OCI-LY1 (cell line): Measurements from ENCODE around the gene MBNL1.

Experiments
- H2AFZ ChIP-seq: fragments of 200-600 bp; sonication (generic), shearing (Covaris generic); 2 replicates; pipeline ENCODE4 v1.6.0; 2014; ENCODE audit warnings: antibody characterized with exemption, mild to moderate bottlenecking, low read length
- H3F3A ChIP-seq: fragments of 200-600 bp; sonication (generic), shearing (Covaris generic); 2 replicates; pipeline ENCODE4 v1.6.0; 2014; ENCODE audit warnings: mild to moderate bottlenecking, antibody characterized with exemption, low read length, moderate library complexity; ENCODE audit not compliant: insufficient read depth
- H3K27ac ChIP-seq: fragments of 200-600 bp; sonication (generic); 2 replicates; pipeline ENCODE4 v1.5.1; 2014; ENCODE audit warnings: low read length, mixed run types, mild to moderate bottlenecking, low read depth; ENCODE audit not compliant: poor library complexity, severe bottlenecking
- H3K27me3 ChIP-seq: fragments of 200-600 bp; sonication (generic); 2 replicates; pipeline ENCODE4 v1.6.0; 2014; ENCODE audit warnings: antibody characterized with exemption, mild to moderate bottlenecking, low read length, moderate library complexity; ENCODE audit not compliant: insufficient read depth
- H3K36me3 ChIP-seq: fragments of 200-600 bp; sonication (generic); 2 replicates; pipeline ENCODE4 v1.6.1; 2014; ENCODE audit warnings: mild to moderate bottlenecking, antibody characterized with exemption, low read length, moderate library complexity, mixed read lengths; ENCODE audit not compliant: insufficient read depth
- H3K4me1 ChIP-seq: fragments of 200-600 bp; sonication (generic); 2 replicates; pipeline ENCODE4 v1.5.1; 2014; ENCODE audit warnings: mild to moderate bottlenecking, low read length, moderate library complexity; ENCODE audit not compliant: insufficient read depth, severe bottlenecking
- H3K4me2 ChIP-seq: fragments of 200-600 bp; sonication (generic), shearing (Covaris generic); 2 replicates; pipeline ENCODE4 v1.6.1; 2014; ENCODE audit warnings: low read length
- H3K4me3 ChIP-seq: fragments of 200-600 bp; sonication (generic); 2 replicates; pipeline ENCODE4 v1.5.1; 2014; ENCODE audit warnings: low read length, low read depth, mild to moderate bottlenecking, mixed read lengths; ENCODE audit not compliant: poor library complexity, severe bottlenecking
- H3K79me2 ChIP-seq: fragments of 200-600 bp; shearing (Covaris generic); 2 replicates; pipeline ENCODE4 v1.6.1; 2016; ENCODE audit warnings: mixed run types, low read length, mixed read lengths; ENCODE audit not compliant: insufficient read depth
- H3K9ac ChIP-seq: fragments of 200-600 bp; sonication (generic), shearing (Covaris generic); 2 replicates; pipeline ENCODE4 v1.6.1; 2014; ENCODE audit warnings: mild to moderate bottlenecking, low read length, mixed read lengths
- H3K9me2 ChIP-seq: fragments of 200-600 bp; sonication (generic), shearing (Covaris generic); 2 replicates; pipeline ENCODE4 v1.6.1; 2014; ENCODE audit warnings: low read depth, mild to moderate bottlenecking, low read length, mixed read lengths
- H3K9me3 ChIP-seq: fragments of 200-600 bp; shearing (Covaris generic); 2 replicates; pipeline ENCODE4 v1.6.1; 2014; ENCODE audit warnings: low read length, mixed read lengths
- H4K20me1 ChIP-seq: fragments of 200-600 bp; sonication (generic), shearing (Covaris generic); 2 replicates; pipeline ENCODE4 v1.6.0; 2016; ENCODE audit warnings: mild to moderate bottlenecking, low read length; ENCODE audit not compliant: insufficient read depth
- EZH2 ChIP-seq: fragments of 200-600 bp; sonication (generic), shearing (Covaris generic); IDR thresholded peaks from 2 replicates; pipeline ENCODE4 v1.8.0; 2017; ENCODE audit warnings: borderline replicate concordance, mixed run types, mild to moderate bottlenecking, antibody characterized with exemption, low read length, moderate library complexity, mixed read lengths
- TF ChIP-seq, protein P1 (sequence below): fragments of 200-600 bp; sonication (generic), shearing (Covaris generic); IDR thresholded peaks from 2 replicates; pipeline ENCODE4 v1.5.1; 2017; ENCODE audit warnings: mild to moderate bottlenecking, antibody characterized with exemption, low read length, moderate library complexity, mixed read lengths

MBNL1 gene

DNA sequence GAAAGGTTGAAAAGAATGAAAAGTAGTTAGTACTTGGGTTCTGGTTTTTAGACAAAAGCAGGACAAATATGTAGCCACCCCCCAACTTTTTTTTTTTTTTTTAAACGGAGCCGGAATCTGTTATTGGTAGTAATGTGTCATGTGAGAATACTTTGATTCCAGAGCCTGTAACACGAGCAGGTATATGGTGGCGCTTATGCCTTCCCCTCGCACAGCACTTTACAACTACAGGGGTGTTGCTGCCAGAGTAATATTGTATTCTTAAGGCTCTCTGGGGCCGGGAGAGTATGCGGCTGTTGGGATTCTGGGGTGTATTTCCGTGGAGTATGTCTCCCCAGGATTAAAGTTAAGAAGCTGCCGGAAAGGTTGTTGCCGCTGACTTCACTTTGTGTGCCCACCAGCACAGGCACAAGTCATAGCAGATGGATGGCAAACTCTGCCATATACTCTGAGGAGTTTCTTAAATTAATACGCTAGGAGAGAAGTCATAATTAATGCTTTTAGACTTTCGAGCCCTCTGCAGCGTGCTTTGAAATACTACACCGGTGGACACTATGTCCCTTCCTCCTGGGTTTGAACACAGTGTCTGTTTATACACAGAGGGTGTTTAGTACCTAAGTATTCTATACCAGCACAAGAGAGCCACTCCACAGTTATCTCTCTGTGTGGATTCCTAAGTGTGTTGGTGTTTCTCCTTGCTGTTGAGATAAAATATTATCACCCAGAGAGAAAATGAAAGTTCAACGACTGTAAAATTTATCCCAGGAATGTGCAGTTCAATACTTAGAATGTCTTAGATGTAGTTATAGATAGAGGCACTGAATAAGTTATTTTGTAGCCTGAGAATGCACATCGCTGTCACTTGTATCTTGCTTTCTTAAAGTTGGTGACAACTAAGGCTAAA, 1.4 kb downstream of the MBNL1 start:
- no peaks in the 10 kb centered on the region for H3K9me3 ChIP-seq
- no peaks in the 10 kb centered on the region for H3K9me2 ChIP-seq
- H3K4me1 ChIP-seq: peaks cover 76% of the 10 kb centered on the region
- no peaks in the 10 kb centered on the region for H4K20me1 ChIP-seq
- H3K79me2 ChIP-seq: peaks cover 74% of the 10 kb centered on the region
- TF ChIP-seq, protein P1, sequence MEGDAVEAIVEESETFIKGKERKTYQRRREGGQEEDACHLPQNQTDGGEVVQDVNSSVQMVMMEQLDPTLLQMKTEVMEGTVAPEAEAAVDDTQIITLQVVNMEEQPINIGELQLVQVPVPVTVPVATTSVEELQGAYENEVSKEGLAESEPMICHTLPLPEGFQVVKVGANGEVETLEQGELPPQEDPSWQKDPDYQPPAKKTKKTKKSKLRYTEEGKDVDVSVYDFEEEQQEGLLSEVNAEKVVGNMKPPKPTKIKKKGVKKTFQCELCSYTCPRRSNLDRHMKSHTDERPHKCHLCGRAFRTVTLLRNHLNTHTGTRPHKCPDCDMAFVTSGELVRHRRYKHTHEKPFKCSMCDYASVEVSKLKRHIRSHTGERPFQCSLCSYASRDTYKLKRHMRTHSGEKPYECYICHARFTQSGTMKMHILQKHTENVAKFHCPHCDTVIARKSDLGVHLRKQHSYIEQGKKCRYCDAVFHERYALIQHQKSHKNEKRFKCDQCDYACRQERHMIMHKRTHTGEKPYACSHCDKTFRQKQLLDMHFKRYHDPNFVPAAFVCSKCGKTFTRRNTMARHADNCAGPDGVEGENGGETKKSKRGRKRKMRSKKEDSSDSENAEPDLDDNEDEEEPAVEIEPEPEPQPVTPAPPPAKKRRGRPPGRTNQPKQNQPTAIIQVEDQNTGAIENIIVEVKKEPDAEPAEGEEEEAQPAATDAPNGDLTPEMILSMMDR: no peak
- no peak for TF ChIP-seq EZH2
- H3K36me3 ChIP-seq: peaks cover 38% of the 10 kb centered on the region
- H2AFZ ChIP-seq: no peak overlapping the region
- no peaks in the 10 kb centered on the region for H3K27me3 ChIP-seq
- peak overlapping the region; percentile 88 for H3K4me3 ChIP-seq
- peak overlapping the region; percentile 96 for H3K27ac ChIP-seq
- H3K9ac ChIP-seq: peak overlapping the region; percentile 95
- no peaks in the 10 kb centered on the region for H3F3A ChIP-seq
- peak overlapping the region; percentile 80 for H3K4me2 ChIP-seq

DNA sequence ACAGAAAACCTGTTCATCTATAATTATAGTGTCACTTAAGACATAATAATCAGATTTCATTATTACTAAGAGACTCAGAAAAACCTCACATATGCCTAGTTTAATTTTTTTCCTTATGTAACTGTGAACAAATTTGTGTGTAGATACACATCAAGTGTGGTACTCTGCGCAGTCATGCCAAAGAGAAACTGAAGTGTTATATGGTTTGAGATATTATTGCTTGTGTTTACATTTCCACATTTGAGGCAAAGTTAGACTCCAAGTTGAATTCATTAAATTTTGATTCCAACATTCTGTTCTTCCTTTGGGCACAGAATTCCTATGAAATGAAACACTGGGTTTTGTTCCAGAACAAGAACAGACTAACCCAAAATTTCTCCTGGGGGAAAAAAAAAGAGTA, 2.2 kb downstream of the MBNL1 start:
- Histone ChIP-seq H3K79me2 (peaks cover 75% of the 10 kb centered on the region), H3K4me2 (peak overlapping the region; percentile 80), H3K4me3 (peak overlapping the region; percentile 88), H3F3A (no peaks in the 10 kb centered on the region), H3K9me3 (no peaks in the 10 kb centered on the region), H3K27me3 (no peaks in the 10 kb centered on the region), H2AFZ (no peak overlapping the region), H3K36me3 (peaks cover 38% of the 10 kb centered on the region), H4K20me1 (0 out of 2 replicates have a peak, but pooled peaks cover under 1% of the 10 kb centered on the region), H3K9ac (peak overlapping the region; percentile 95), H3K27ac (peak overlapping the region; percentile 96), H3K4me1 (peaks cover 76% of the 10 kb centered on the region), H3K9me2 (no peaks in the 10 kb centered on the region)
- TF ChIP-seq EZH2: no peak

DNA sequence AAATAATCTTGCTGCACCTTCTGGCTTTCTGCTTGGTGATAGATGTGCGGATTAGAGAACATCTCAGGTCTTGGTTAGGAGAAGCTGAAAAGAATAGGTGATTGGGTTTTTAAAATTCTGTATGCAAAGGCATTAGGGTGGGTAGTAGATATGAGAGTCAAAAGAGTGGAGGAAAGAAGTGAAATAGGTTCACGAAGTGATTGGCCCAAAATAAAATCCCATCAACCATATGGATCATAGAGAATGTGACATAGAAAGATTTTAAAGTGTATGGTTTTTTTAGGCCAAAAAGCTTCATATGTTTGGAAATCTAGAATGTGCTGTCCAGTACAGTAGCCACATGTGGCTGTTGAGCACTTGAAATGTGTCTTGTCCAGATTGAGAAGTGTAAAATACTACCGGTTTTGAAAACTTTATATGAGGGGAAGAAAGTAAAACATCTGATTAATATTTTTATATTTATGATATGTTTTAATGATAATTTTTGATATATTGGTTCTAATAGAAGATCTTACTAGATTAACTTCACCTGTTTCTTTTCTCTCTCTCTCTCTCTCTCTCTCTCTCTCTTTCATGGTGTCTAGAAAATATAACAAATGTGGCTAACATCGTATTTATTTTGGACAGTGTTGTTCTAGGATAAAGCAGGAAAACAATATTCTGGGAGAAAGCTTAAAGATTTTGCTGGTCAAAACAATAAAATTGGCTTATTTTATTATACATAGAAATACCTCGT, 2.9 kb downstream of the MBNL1 start:
- Histone ChIP-seq H3K36me3 (peaks cover 38% of the 10 kb centered on the region), H3K9me2 (no peaks in the 10 kb centered on the region), H3K79me2 (peaks cover 81% of the 10 kb centered on the region), H3K9me3 (no peaks in the 10 kb centered on the region), H3K27ac (peak overlapping the region; percentile 96), H3K4me2 (peak overlapping the region; percentile 80), H3K4me1 (peaks cover 76% of the 10 kb centered on the region), H3K27me3 (no peaks in the 10 kb centered on the region), H3K9ac (peak overlapping the region; percentile 95), H3F3A (no peaks in the 10 kb centered on the region), H2AFZ (no peak overlapping the region), H4K20me1 (0 out of 2 replicates have a peak, but pooled peaks cover 3% of the 10 kb centered on the region), H3K4me3 (peak overlapping the region; percentile 88)
- TF ChIP-seq, protein P1: no peak
- no peak for TF ChIP-seq EZH2
